HepG2 (cell line): ENCODE results near the gene CHIC2. TPM values are rescaled to one million over a fixed set of nuclear protein-coding genes. Genes with fewer than 3 reads are reported as not detected.

Experiments
- ATAC-seq: fragments of 200-7000 bp; cut with Tn5 transposase; 3 replicates; pipeline ENCODE4 v1.9.1; 2020; ENCODE audit warnings: mild to moderate bottlenecking, moderate library complexity
- BruUV-seq: library from RNA; stranded (reverse); fragments of 400-500 nt; replicated peaks from 2 replicates; lab custom pipeline; 2021; lab: Mats Ljungman, UMichigan
- CTCF ChIA-PET: fragments of 300-600 bp; formaldehyde crosslinking; extraction: SDS; loops from one replicate; lab custom pipeline; 2021; ENCODE audit warnings: low total read pairs, inconsistent platforms, low intra/inter-chr PET ratio; lab: Yijun Ruan, JAX
- POLR2A ChIA-PET: fragments of 350-600 bp; sonication (Branson Sonifier 250); formaldehyde crosslinking; loops from one replicate; lab custom pipeline; 2020; ENCODE audit warnings: antibody characterized with exemption, inconsistent platforms; lab: Yijun Ruan, JAX
- DNase-seq: peaks from one replicate; pipeline ENCODE4 v3.0.0-alpha.2; 2015; ENCODE audit warnings: low spot score
- FAIRE-seq: peaks from 3 replicates; lab custom pipeline; 2011; peaks lifted over from hg19 to GRCh38; lab: Jason Lieb, UNC
- H2AFZ ChIP-seq: one replicate; pipeline ENCODE4 v1.6.1; 2011; ENCODE audit warnings: low read length, inconsistent platforms
- H3K27ac ChIP-seq: fragments of 300-600 bp; 3 replicates; pipeline ENCODE4 v1.8.0; 2011; ENCODE audit warnings: mixed run types, mild to moderate bottlenecking, mixed read lengths, low read length, inconsistent platforms; ENCODE audit not compliant: insufficient read depth; ENCODE audit errors: extremely low read length
- H3K27me3 ChIP-seq, 2 experiments: fragments of 200-600 bp in 1 of 2; 2 replicates in 1 of 2; 3 replicates in 1 of 2; pipeline versions ENCODE4 v1.6.0 to v1.8.0; 2011; ENCODE audit warnings: low read length in 2 of 2, mild to moderate bottlenecking in 2 of 2, moderate library complexity in 2 of 2, inconsistent platforms in 1 of 2; ENCODE audit not compliant: insufficient read depth in 2 of 2, control insufficient read depth in 1 of 2
- H3K36me3 ChIP-seq, 2 experiments: fragments of 200-600 bp in 1 of 2; replicated peaks in 1 of 2; 2 replicates in 1 of 2; 3 replicates in 1 of 2; pipeline versions ENCODE4 v1.5.1 to v1.8.0; 2011; ENCODE audit warnings: low read length in 2 of 2, inconsistent platforms in 1 of 2; ENCODE audit not compliant: insufficient read depth in 2 of 2, control insufficient read depth in 1 of 2
- H3K4me1 ChIP-seq: 2 replicates; pipeline ENCODE4 v1.5.1; 2012; ENCODE audit warnings: low read length, inconsistent platforms; ENCODE audit not compliant: insufficient read depth
- H3K4me2 ChIP-seq: 2 replicates; pipeline ENCODE4 v1.6.0; 2011; ENCODE audit warnings: low read depth, low read length, inconsistent platforms
- H3K4me3 ChIP-seq, 3 experiments: fragments of 200-600 bp in 1 of 3; sonication (generic), shearing (Covaris generic) in 1 of 3; replicated peaks in 1 of 3; 2 replicates each; pipeline ENCODE4 v1.5.1; 2011 to 2016; ENCODE audit warnings: low read length in 3 of 3, inconsistent platforms in 2 of 3, low read depth in 2 of 3, mild to moderate bottlenecking in 2 of 3, control low read depth in 1 of 3, mixed read lengths in 1 of 3; ENCODE audit not compliant: insufficient read depth in 1 of 3
- H3K79me2 ChIP-seq: one replicate; pipeline ENCODE4 v1.6.1; 2011; ENCODE audit warnings: low read length, inconsistent platforms; ENCODE audit not compliant: insufficient read depth
- H3K9ac ChIP-seq: 2 replicates; pipeline ENCODE4 v1.6.0; 2011; ENCODE audit warnings: mild to moderate bottlenecking, low read depth, low read length, inconsistent platforms; ENCODE audit not compliant: insufficient read depth
- H3K9me3 ChIP-seq: 2 replicates; pipeline ENCODE4 v1.5.1; 2012; ENCODE audit warnings: mild to moderate bottlenecking, low read length
- H4K20me1 ChIP-seq: 2 replicates; pipeline ENCODE4 v1.6.0; 2011; ENCODE audit warnings: inconsistent platforms, mild to moderate bottlenecking, low read length, moderate library complexity; ENCODE audit not compliant: insufficient read depth
- AHDC1 ChIP-seq: sonication (generic); formaldehyde crosslinking; IDR thresholded peaks from 2 replicates; pipeline ENCODE4 v1.5.1; 2020; ENCODE audit warnings: mild to moderate bottlenecking, missing genetic modification reagents, borderline replicate concordance
- CEBPB ChIP-seq: IDR thresholded peaks from 2 replicates; pipeline ENCODE4 v1.6.1; 2011; ENCODE audit warnings: low read depth, low read length, improper control_type of control experiment, borderline replicate concordance
- CREBL2 ChIP-seq: sonication (generic); formaldehyde crosslinking; IDR thresholded peaks from 2 replicates; pipeline ENCODE4 v1.8.1; 2023; ENCODE audit warnings: missing genetic modification reagents, mild to moderate bottlenecking, borderline replicate concordance
- FOSL2 ChIP-seq: sonication (generic); formaldehyde crosslinking; IDR thresholded peaks from 2 replicates; pipeline ENCODE4 v1.4.0; 2020; ENCODE audit warnings: missing genetic modification reagents
- FOXP1 ChIP-seq, 2 experiments: fragments of 450-650 bp in 1 of 2; IDR thresholded peaks; 2 replicates each; pipeline ENCODE4 v1.6.1; 2017 to 2018; ENCODE audit warnings: antibody characterized with exemption in 1 of 2
- GATAD2A ChIP-seq: IDR thresholded peaks from 2 replicates; pipeline ENCODE4 v1.6.1; 2016
- HDAC2 ChIP-seq: sonication (generic); formaldehyde crosslinking; IDR thresholded peaks from 2 replicates; pipeline ENCODE4 v1.4.0; 2020; ENCODE audit warnings: missing genetic modification reagents
- MIXL1 ChIP-seq: IDR thresholded peaks from 2 replicates; pipeline ENCODE4 v1.6.1; 2016
- NR1H2 ChIP-seq: sonication (generic); formaldehyde crosslinking; IDR thresholded peaks from 2 replicates; pipeline ENCODE4 v1.8.1; 2022; ENCODE audit warnings: low read depth, missing genetic modification reagents, borderline replicate concordance
- SAP130 ChIP-seq: IDR thresholded peaks from 2 replicates; pipeline ENCODE4 v1.6.1; 2016; ENCODE audit warnings: low read depth
- SOX5 ChIP-seq: IDR thresholded peaks from 2 replicates; pipeline ENCODE4 v1.6.1; 2016; ENCODE audit warnings: borderline replicate concordance
- ZFP36L2 ChIP-seq: sonication (generic); formaldehyde crosslinking; IDR thresholded peaks from 2 replicates; pipeline ENCODE4 v1.4.0; 2020; ENCODE audit warnings: missing genetic modification reagents
- WGBS: methylation state at CpG from one replicate; pipeline ENCODE4 v1.1.6; 2017; ENCODE audit warnings: low lambda C conversion rate; 5-methylcytosine and 5-hydroxymethylcytosine counted together
- in situ Hi-C: cut with HindIII; loops from 2 replicates; pipeline ENCODE4 v1.10.0; 2017; ENCODE audit warnings: low pct_unique_long_range_greater_than_20kb; ENCODE audit not compliant: extremely low pct_ligation_motif_present
- intact Hi-C: fragments of 100-400 bp; cut with micrococcal nuclease; formaldehyde crosslinking; loops from one replicate; pipeline ENCODE4 v1.10.0; 2022; ENCODE audit not compliant: unreplicated experiment
- polyA plus RNA-seq, 8 experiments: library from polyadenylated mRNA; depleted of rRNA in 3 of 8; stranded (reverse) in 7 of 8; unstranded in 1 of 8; fragments of >200 nt; fragmentation: Illumina TruSeq in 4 of 8; extraction: Trizol in 4 of 8; gene quantifications; 2 replicates each; pipeline versions ENCODE4 v1.2.1 to v1.2.3, GENCODE V29; 2011 to 2016; ENCODE audit warnings: low read depth in 4 of 8, missing spikeins in 1 of 8, mixed read lengths in 1 of 8; ENCODE audit not compliant: insufficient read depth in 1 of 8
- total RNA-seq, 5 experiments: library from RNA; depleted of rRNA; stranded (reverse); fragments of >200 nt; fragmentation: Illumina TruSeq; extraction: Trizol; gene quantifications; 2 replicates each; pipeline ENCODE4 v1.2.3, GENCODE V29; 2016; ENCODE audit warnings: low read depth in 1 of 5
- TF ChIP-seq, protein P1 (sequence below): sonication (generic); formaldehyde crosslinking; conservative IDR thresholded peaks from 2 replicates; pipeline ENCODE4 v1.4.0; 2020; ENCODE audit warnings: mild to moderate bottlenecking, missing genetic modification reagents, moderate library complexity

The CHIC2 gene
- total and polyA plus RNA-seq, 2 of the 13 experiments (the other 11 are each of a cell fraction or from before 2014, with no cell fraction given), result 10.0 to 17.2 TPM

GRCh38 chr4:54085284-54085683, 20.9 kb upstream of the CHIC2 start:
- H3K27me3 ChIP-seq, result no peaks in the 10 kb centered on the region
- peaks cover 49% of the 10 kb centered on the region for H3K4me1 ChIP-seq
- POLR2A ChIA-PET, result interaction anchor here (0.8 to 1.2 kb wide), 4 partner anchors 15 to 23 kb away, joined by 3 to 4 read pairs (median 4); partner anchors contain the start of genes CHIC2 and GSX2
- no peaks in the 10 kb centered on the region for H3K36me3 ChIP-seq
- WGBS, result 15% methylated on average over 3 of the region's 3 CpGs
- intact Hi-C loops, result no loop called here
- FAIRE-seq (peak; percentile 26), DNase-seq (peak; percentile 91), ATAC-seq (peak; percentile 84)
- no peak overlapping the region for H3K9ac ChIP-seq
- no peaks in the 10 kb centered on the region for H4K20me1 ChIP-seq
- no peak overlapping the region for H3K4me3 ChIP-seq
- no peaks in the 10 kb centered on the region for H3K9me3 ChIP-seq
- BruUV-seq, result no TSS peak
- peak overlapping the region; percentile 51 for H3K27ac ChIP-seq
- no peak overlapping the region for H2AFZ ChIP-seq
- peak overlapping the region; percentile 9; the same call in 1 of the 2 replicates for H3K4me2 ChIP-seq
- H3K79me2 ChIP-seq, result no peaks in the 10 kb centered on the region
- in situ Hi-C loops, result no loop called here
- CTCF ChIA-PET, result no interaction called here
- TF ChIP-seq FOSL2 (CRISPR knock-in tag) (peak; percentile 89), CREBL2 (no peak), GATAD2A (CRISPR knock-in tag) (peak; percentile 54), HDAC2 (CRISPR knock-in tag) (peak; percentile 37; the same call in 1 of the 2 replicates), AHDC1 (CRISPR knock-in tag) (0 out of 2 replicates have a peak, but pooled peaks have one; percentile 59), SAP130 (CRISPR knock-in tag) (peak; percentile 62), ZFP36L2 (CRISPR knock-in tag) (no peak), SOX5 (peak; percentile 88), NR1H2 (CRISPR knock-in tag) (no peak), FOXP1 (IDR thresholded peaks at IDR 0.05) (no peak), FOXP1 (CRISPR knock-in tag; IDR thresholded peaks at IDR 0.05) (peak; percentile 46; the same call in 1 of the 2 replicates), CEBPB (peak; percentile 94), MIXL1 (peak; percentile 34; the same call in 1 of the 2 replicates)
- TF ChIP-seq, protein P1, sequence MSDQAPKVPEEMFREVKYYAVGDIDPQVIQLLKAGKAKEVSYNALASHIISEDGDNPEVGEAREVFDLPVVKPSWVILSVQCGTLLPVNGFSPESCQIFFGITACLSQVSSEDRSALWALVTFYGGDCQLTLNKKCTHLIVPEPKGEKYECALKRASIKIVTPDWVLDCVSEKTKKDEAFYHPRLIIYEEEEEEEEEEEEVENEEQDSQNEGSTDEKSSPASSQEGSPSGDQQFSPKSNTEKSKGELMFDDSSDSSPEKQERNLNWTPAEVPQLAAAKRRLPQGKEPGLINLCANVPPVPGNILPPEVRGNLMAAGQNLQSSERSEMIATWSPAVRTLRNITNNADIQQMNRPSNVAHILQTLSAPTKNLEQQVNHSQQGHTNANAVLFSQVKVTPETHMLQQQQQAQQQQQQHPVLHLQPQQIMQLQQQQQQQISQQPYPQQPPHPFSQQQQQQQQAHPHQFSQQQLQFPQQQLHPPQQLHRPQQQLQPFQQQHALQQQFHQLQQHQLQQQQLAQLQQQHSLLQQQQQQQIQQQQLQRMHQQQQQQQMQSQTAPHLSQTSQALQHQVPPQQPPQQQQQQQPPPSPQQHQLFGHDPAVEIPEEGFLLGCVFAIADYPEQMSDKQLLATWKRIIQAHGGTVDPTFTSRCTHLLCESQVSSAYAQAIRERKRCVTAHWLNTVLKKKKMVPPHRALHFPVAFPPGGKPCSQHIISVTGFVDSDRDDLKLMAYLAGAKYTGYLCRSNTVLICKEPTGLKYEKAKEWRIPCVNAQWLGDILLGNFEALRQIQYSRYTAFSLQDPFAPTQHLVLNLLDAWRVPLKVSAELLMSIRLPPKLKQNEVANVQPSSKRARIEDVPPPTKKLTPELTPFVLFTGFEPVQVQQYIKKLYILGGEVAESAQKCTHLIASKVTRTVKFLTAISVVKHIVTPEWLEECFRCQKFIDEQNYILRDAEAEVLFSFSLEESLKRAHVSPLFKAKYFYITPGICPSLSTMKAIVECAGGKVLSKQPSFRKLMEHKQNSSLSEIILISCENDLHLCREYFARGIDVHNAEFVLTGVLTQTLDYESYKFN (CRISPR knock-in tag), result peak; percentile 23; the same call in 1 of the 2 replicates
